Left lung (tissue), 10 donors: ENCODE data around the gene SBNO2. TPM values are rescaled to one million over a fixed set of nuclear protein-coding genes. Genes with fewer than 3 reads are reported as not detected.

Source experiments
- ATAC-seq: fragments of 200-7000 bp; cut with Tn5 transposase; one replicate; pipeline ENCODE4 v1.9.1; 2020; ENCODE audit warnings: moderate library complexity
- DNase-seq, 4 donors: peaks; one replicate each; pipeline ENCODE4 v3.0.0-alpha.2; 2013 to 2020
- H3K27ac ChIP-seq, 2 donors: fragments of 200-600 bp; sonication (generic) in 1 of 2; one replicate each; pipeline versions ENCODE4 v1.5.0 to v1.8.0; 2020 to 2021
- H3K27me3 ChIP-seq, 2 donors: fragments of 200-600 bp; sonication (generic) in 1 of 2; one replicate each; pipeline versions ENCODE4 v1.5.0 to v1.8.0; 2020 to 2021
- H3K36me3 ChIP-seq, 2 donors: fragments of 200-600 bp; sonication (generic) in 1 of 2; one replicate each; pipeline versions ENCODE4 v1.5.0 to v1.8.0; 2020 to 2021
- H3K4me1 ChIP-seq, 2 donors: fragments of 200-600 bp; one replicate each; pipeline ENCODE4 v1.8.0; 2021
- H3K4me3 ChIP-seq, 2 donors: fragments of 200-600 bp; sonication (generic) in 1 of 2; one replicate each; pipeline versions ENCODE4 v1.5.0 to v1.8.0; 2020 to 2021; ENCODE audit warnings: mild to moderate bottlenecking in 1 of 2
- H3K9me3 ChIP-seq, 2 donors: fragments of 200-600 bp; sonication (generic) in 1 of 2; one replicate each; pipeline versions ENCODE4 v1.5.0 to v1.8.0; 2020 to 2021
- CTCF ChIP-seq, 2 donors: fragments of 200-600 bp; sonication (generic) in 1 of 2; IDR thresholded peaks; one replicate each; pipeline versions ENCODE4 v1.5.0 to v1.8.0; 2021; ENCODE audit warnings: antibody characterized with exemption in 2 of 2
- intact Hi-C, 2 donors: fragments of 100-400 bp; cut with DNase I; formaldehyde crosslinking; loops; one replicate each; pipeline versions ENCODE4 v1.11.2 to v1.14.2; 2022
- polyA plus RNA-seq, 6 donors: library from polyadenylated mRNA; unstranded; fragments of 120-200 nt; gene quantifications; one replicate each; pipeline ENCODE4 v1.2.1, GENCODE V29; 2013; ENCODE audit not compliant: insufficient read length in 6 of 6
- total RNA-seq, 2 donors: library from RNA; stranded (reverse); fragmentation: NEBNext Ultra II Directional; extraction: Animal tissue kit (Norgen Biotek cat#: 25700); gene quantifications; one replicate each; pipeline ENCODE4 v1.2.1, GENCODE V29; 2021
- donor health status: DM: no; HTN: yes; CAD: no.
- donor health status: DM: no; HTN: no; CAD: no.

SBNO2 gene
- total and polyA plus RNA-seq, 8 donors = 17.9 to 119 (median 23.7) TPM

DNA sequence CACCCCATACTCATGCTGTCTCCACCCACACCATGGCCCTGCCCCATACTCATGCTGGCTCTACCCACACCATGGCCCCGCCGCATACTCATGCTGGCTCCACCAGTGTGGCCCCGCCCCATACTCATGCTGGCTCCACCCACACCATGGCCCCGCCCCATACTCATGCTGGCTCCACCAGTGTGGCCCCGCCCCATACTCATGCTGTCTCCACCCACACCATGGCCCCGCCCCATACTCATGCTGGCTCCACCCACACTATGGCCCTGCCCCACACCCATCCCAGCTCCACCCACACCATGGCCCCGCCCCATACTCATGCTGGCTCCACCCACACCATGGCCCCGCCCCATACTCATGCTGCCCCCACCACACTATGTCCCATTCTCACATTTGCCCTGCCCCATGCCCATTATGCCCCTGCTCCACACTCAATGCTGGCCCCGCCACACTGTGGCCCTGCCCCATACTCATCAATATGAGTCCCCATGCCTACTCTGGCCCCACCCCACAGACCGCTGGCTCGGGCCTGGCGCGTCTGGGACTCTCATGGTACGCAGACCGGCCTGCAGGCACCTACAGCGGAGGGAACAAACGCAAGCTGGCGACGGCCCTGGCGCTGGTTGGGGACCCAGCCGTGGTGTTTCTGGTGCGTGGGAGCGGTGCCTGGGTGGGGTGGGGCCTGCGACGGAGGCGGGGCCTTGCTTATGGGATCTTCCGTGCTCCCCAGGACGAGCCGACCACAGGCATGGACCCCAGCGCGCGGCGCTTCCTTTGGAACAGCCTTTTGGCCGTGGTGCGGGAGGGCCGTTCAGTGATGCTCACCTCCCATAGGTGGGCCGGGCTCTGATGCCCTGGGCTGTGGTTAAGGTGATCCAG lies 110.8 kb downstream of the SBNO2 start:
- intact Hi-C loops = no loop called here
- Histone ChIP-seq H3K4me1 (peaks cover 6 to 41% of the 10 kb centered on the region in 2 donors), H3K9me3 (peaks cover 0 to 10% of the 10 kb centered on the region in 2 donors), H3K27me3 (peaks cover 4 to 11% of the 10 kb centered on the region in 2 donors), H3K36me3 (peaks cover 0 to 13% of the 10 kb centered on the region in 2 donors), H3K27ac (no peak overlapping the region), H3K4me3 (no peak overlapping the region)
- ATAC-seq = no peak
- peak in 1 of 4 donors; percentile 85 for DNase-seq
- TF ChIP-seq CTCF (IDR thresholded peaks at IDR 0.05) = no peak

DNA sequence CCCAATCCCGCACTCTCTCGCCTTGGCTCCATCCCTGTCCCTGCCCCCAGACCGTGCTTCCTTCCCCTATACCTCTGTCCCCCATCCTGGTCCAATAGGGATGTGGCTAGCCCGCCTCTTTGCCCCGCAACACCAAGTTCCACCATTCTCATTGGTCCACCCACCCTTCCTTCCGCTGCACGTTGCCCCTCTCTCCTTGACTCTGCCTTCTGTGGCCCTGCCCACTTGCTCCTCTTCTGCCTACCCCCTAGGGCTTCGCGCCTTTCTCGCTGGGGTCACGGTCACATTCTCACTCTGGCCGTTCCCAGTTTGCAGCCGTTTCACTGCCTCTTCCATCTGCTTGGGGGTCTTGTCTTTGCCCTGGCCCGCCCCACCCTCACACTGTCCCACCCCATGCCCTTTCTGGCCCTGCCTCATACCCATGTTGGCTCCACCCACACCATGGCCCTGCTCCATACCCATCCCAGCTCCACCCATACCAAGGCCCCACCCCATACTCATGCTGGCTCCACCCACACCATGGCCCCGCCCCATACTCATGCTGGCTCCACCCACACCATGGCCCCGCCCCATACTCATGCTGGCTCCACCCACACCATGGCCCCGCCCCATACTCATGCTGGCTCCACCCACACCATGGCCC lies 111.6 kb downstream of the SBNO2 start:
- Histone ChIP-seq H3K27ac (no peak overlapping the region), H3K4me1 (peaks cover 6 to 36% of the 10 kb centered on the region in 2 donors), H3K4me3 (no peak overlapping the region), H3K27me3 (peaks cover 4 to 5% of the 10 kb centered on the region in 2 donors), H3K36me3 (peaks cover 0 to 21% of the 10 kb centered on the region in 2 donors), H3K9me3 (peaks cover 0 to 17% of the 10 kb centered on the region in 2 donors)
- ATAC-seq (no peak), DNase-seq (peak in 1 of 4 donors; percentile 77)
- no peak for TF ChIP-seq CTCF (IDR thresholded peaks at IDR 0.05)
- intact Hi-C loops = no loop called here

DNA sequence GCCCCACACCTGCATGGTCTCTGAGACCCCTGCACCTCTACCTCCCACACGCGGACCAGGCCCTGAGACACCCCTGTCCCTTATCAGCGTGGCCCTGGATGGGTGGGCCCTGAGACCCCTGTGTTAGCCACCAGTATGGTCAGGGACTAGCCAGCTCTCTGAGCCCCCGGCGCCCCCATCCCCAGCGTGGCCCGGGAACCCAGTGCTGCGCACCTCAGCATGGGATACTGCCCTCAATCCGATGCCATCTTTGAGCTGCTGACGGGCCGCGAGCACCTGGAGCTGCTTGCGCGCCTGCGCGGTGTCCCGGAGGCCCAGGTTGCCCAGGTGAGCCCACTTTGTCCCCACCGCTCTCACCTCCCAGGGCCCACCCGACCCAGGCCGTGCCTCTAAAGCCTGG lies 112.1 kb downstream of the SBNO2 start:
- Histone ChIP-seq H3K4me1 (peaks cover 6 to 36% of the 10 kb centered on the region in 2 donors), H3K27ac (no peak overlapping the region), H3K4me3 (no peak overlapping the region), H3K9me3 (peaks cover 0 to 23% of the 10 kb centered on the region in 2 donors), H3K27me3 (peaks cover under 1 to 2% of the 10 kb centered on the region in 2 donors), H3K36me3 (peaks cover 0 to 26% of the 10 kb centered on the region in 2 donors)
- TF ChIP-seq CTCF (IDR thresholded peaks at IDR 0.05) = no peak
- DNase-seq = peak in 1 of 4 donors; percentile 71
- no peak for ATAC-seq
- intact Hi-C loops = no loop called here

- no peaks in the 10 kb centered on the region for H3K27me3 ChIP-seq
- H3K36me3 ChIP-seq = peaks cover 0 to 39% of the 10 kb centered on the region in 2 donors
- no peak overlapping the region for H3K4me3 ChIP-seq
- TF ChIP-seq CTCF (IDR thresholded peaks at IDR 0.05) = no peak
- H3K27ac ChIP-seq = no peak overlapping the region
- intact Hi-C loops = no loop called here
- peaks cover 0 to 23% of the 10 kb centered on the region in 2 donors for H3K4me1 ChIP-seq
- DNase-seq = no peak
- peaks cover 0 to 31% of the 10 kb centered on the region in 2 donors for H3K9me3 ChIP-seq
- ATAC-seq = no peak
Measured at GRCh38 chr19:1060689-1061088, 113.4 kb downstream of the SBNO2 start.

GRCh38 chr19:1058112-1058511 lies 116.0 kb downstream of the SBNO2 start:
- Histone ChIP-seq H3K9me3 (peaks cover 0 to 31% of the 10 kb centered on the region in 2 donors), H3K27me3 (no peaks in the 10 kb centered on the region), H3K4me1 (no peaks in the 10 kb centered on the region), H3K4me3 (no peak overlapping the region), H3K36me3 (peaks cover 0 to 57% of the 10 kb centered on the region in 2 donors), H3K27ac (no peak overlapping the region)
- DNase-seq (no peak), ATAC-seq (no peak)
- intact Hi-C loops = no loop called here
- no peak for TF ChIP-seq CTCF (IDR thresholded peaks at IDR 0.05)
